Hematopoietic multipotent progenitor cell treated with erythropoietin and hydrocortisone succinate and interleukin-3 and kit ligand, for 8 days (in vitro differentiated cells): ENCODE data around the gene GPR83.
"Not testable (repeated sequence)": the region's sequence is repeated elsewhere in the genome, so short reads cannot be mapped to it uniquely, and the experiment has no call there.

Experiments
- DNase-seq: peaks from one replicate; pipeline ENCODE4 v3.0.0-alpha.2; 2015

GPR83 gene

DNA sequence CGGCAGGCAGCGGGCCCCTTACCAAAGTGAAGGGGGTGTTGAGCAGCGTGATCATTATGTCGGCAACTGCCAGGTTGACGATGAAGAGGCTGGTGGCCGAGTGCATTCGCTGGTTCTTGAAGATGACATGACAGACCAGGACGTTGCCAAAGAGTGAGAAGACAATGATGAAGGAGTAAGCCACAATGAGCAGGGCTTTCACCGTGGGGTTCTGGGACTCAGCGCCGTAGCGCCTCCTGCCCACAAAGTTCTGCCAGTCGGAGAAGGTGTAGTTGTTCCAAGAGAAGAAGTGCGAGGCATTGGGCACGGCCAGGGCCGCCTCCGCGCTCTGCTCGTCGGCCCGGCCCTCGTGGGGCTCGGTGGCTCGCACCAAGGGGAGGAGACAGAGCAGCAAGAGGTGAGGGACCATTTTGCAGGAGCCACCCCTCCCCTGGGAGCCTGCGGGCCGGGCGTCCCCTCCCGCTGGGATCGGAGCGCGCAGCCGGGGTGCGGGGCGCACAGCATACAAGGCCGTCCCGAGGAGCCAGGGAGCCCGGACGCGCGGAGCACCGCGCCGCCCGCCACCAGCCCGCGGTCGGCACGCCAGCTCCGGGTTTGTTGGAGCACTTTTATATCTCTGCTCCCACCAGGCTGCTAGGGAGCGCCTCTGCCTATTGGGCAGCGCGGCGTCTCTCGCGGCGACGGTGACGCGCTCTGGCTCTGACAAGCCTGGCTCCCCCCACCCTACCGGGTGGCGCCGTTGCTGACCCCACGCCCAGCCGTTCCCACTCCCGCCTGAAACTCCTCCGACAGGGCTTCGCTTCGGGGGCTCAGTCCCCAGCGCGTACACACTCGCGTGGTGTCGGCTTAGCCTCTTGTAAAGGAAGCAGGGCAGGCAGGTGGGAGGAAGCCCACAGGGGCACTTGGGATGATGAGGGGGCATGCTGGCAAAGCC is at the start of gene GPR83:
Gene GPR83, minus strand, starts transcription at position 581 of the 934 bp plus-strand sequence. Its CDS starts 172 bp downstream, at position 409.
- peak; percentile 15 for DNase-seq

DNA sequence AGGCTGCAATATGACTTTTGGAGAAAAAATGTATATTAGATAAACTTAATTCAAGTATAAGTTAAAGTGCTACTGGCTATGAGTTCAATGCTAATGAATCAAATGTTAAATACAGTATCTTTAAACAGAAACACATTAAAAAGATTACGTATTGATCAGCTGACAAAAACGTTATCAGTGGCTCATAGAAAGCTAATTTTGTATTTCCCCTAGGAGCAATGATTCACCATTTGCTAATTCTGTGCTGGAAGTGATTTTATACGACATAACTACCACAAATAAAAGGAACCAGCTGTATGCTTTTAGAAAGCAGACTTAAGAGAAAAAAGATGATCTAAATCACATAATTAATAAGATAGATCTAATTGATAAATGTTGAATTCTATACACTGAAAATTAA is 48.8 kb upstream of the GPR83 start:
- DNase-seq: no peak

DNA sequence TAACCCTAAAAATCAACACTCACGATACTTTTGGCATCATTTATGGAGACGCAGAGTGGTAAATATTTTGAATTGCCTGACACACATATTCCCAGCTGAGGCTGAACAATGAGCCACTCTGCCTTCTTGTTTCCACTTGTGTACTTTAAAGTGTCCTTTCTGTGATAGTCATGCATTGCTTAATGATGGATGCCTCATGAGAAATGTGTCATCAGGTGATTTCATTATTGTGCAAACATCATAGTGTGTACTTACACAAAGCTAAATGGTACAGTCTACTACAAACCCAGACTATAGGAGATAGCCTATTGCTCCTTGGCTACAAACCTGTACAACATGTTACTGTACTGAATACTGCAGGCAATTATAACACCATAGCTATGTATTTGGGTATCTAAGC is 48.2 kb upstream of the GPR83 start:
- no peak for DNase-seq

DNA sequence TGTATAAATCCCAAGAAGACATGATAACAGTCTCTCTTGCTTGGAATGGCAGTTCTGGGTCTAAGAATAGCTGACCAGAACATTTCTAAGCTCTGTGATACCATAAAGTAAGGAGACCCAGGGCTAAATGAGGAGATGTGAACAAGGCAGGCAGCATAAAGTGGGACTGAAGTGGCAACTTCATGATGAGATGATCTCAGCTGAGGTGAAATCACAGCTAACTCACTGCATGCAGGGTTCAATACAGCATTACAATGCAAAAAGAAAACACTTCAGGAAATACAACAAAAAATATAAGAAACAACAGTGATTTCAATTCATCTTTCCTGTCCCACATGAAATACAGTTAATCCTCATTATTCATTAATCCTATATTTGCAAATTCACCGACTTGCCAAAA is 47.8 kb upstream of the GPR83 start:
- no peak for DNase-seq

DNA sequence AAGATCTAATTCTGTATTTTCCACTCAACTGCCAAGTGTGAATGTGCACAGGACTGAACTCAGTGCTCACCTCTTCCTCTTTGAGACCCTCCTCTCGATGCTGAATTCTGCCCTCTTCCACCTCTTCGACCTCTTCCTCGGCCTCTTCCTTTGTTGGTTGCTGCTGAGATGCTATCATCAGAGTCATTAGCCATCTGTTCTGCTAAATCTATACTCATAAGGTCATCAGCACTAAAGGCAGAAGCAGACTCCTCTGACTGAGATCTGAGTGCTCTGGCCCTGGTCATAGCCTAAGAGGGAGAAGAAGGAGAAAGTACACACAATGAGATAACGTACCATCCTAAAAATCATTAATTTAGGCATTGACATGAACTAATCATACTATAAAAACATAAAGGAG is 45.9 kb upstream of the GPR83 start:
- no peak for DNase-seq

DNA sequence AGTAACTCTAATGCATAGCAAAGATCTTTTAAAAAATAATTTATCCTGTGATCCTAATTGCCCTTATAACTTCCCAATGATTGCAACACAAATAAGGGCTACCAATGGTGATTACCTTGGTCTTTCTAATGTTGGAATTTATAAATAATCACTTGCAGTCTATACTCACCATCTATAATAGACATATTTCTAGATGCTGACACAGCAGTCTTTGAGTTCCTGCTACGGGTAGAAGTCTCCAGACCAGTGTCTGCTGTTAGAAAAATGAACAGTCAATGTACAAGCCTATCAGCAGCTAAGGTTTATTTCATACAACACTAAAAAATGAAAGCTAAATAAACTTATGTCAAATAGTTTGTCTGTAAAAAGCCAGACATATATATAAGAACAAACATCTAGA is 44.4 kb upstream of the GPR83 start:
- no peak for DNase-seq

DNA sequence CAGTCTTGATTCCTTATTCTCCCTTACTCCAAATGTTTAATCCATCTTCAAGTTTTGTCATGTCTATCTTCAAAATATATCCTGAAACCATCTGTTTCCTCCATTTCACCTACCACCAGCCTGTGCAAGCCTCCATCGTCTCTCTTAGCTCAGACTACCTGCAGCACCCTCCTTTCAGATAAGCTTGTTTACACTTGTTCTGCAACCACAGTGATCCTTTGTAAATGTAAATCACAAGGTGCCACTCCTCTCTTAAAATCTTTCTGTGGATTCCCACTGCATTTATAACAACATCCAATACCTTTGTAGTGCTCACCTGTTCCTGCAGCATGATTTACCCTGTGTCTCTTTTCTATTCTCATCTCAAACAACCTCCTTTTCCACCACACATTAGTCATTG is 31.8 kb upstream of the GPR83 start:
- DNase-seq: no peak

DNA sequence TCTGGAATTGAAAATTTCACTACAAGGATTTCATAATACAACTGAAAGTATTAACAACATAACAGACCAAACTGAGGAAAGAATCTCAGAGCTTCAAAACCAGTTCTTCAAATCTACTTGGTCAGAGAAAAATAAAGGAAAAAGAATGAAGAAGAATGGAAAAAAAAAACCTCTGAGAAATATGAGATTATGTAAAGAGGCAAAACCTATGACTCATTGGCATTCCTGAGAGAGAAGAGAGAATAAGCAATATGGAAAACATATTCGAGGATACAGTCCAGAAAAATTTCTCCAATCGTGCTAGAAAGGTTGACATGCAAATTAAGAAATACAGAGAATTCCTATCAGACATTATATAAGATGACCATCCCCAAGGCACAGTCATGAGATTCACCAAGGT is 23.4 kb upstream of the GPR83 start:
- DNase-seq: no peak

DNA sequence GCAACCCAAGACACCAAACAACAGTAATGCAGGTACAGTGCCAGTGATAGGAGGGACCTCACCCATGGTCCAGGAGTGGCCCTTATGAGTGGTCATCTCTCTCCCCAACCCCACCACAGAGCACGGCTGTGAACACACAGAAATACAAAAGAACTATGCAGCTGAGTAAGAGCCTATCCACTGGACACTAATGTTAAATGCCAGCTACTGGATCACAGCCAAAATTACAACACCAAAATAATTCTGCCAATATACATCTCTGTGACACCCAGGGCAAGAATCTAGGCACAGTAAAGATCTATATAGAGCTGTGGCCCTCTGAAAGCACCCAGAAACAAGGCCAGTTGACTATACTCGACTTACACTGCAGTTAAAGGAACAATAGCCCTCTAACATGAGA is 22.8 kb upstream of the GPR83 start:
- DNase-seq: no peak

DNA sequence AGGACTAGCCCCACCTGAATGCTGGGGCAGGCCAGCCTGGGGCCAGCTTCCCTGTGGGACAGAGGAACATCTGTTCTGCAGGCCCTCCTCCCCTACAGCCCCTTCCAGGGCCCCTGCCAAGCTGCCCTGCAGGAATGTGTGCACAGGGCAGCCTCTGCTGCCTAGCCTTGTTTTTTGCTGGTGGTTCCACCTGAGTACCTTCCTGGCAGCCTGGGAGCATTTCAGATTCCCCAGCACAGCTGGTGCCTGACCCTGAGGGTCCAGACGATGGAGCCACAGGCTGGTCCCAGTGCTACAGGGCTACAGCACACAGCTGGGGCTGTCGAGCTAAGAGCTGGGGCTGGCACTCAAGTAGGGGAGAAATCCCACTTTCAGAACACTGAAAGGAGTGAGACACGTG is 22.3 kb upstream of the GPR83 start:
- DNase-seq: no peak

DNA sequence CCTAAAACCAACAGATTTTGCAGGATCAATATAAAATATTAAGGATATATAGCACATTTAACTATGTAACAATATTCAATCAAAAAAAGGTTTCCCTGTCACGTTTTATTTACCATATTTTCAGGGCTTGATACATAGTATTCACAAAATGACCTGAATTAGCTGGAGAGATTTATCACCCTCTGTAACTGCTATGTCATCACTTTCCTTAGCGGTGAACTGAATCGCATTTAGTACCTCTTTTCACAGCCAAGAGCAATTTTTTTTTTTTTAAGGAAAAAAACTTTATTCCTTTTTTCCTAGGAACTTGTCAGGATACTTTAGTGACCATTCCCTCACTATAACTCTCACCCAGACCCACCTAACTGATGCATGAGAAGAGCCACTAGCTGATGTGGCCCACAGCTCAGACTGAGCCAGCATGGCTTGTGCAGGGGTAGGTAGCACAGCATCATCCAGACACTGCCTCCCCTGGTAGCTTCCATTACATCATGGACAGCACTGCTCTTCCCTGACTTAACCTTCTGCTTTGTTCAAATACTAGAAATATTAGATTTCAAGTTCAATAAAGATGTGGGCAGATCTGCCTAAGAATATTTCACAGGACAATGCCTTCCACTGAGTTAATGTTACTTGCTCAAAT is 17.0 kb upstream of the GPR83 start:
- DNase-seq: no peak

DNA sequence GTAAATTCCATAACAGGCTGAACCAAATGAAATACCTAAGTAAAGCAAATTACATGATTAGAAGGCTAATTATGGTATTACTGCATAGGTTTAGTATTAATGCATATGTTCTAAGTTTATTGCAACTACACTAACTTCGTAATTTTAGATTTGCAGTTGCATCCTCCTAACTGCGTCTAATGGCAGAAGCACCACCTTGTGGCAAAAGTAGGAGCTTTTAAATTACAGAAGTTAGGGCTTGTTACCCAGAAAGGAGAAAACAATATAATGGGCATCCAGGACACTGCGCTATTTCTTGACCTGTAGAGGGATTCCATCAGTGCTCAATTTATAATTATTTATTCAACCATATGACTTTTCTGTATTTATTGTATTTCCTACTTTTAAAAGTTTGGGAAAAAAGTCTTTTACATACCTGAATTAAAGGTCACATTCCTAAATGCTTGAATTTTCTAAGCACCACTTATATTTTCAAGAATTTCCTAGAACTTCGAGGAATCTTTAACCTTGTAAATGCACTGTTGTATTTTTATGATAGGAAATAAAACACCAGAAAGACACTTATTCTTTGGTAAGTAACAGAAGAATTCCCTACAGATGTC is 16.3 kb upstream of the GPR83 start:
- DNase-seq: peak; percentile 33

DNA sequence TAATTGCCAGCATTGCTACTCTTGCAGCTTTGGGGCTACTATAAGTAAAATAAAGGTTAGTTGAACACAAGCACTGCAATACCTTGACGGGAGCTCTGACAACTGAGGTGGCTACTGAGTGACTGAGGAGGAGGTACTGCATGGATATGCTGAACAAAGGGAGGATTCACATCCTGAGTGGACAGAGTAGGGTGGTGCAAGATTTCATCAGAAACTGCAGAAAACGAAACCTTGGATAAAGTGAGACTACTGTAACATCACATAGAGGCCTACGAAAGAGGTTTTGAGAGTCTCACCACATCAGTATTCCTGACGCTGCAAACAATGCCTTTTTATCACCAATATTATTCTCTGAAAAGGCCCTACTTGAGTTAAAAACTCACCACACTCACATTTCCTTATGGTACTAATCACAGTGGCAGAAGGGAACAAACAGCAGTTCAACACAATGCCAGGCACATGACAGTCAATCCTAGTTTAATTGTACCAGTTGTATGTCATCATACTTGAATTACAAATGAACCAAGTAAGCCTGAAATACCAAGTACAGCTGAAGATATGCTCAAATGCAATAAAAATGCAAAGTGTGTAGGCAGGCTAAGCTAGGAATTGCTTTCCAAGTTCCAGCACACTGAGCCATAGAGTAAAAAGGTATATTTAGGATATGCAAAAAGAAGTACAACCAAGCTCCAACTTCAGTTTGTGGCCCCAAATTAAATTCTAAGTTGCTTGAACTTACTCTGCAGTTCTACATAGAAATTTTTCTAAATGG is 4.0 kb upstream of the GPR83 start:
- DNase-seq: no peak

DNA sequence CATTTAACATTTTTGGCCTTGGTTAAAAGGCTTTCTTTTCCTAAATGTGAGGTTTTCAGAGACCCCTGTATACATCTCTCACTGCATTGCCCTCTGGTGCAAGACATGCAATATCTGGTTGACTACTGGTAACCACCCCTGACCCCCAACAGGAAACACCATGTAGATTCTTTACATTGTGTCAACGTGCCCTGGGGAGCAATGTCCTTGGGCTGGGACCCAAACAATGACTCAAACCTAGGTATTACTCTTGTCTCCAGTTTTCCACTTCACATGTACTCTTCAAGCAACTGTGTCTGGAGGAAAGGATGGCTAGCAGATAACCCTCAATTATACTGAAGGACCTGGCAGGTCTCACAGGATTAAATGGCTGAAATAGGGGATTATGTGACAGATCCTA is 1.1 kb upstream of the GPR83 start:
- no peak for DNase-seq

DNA sequence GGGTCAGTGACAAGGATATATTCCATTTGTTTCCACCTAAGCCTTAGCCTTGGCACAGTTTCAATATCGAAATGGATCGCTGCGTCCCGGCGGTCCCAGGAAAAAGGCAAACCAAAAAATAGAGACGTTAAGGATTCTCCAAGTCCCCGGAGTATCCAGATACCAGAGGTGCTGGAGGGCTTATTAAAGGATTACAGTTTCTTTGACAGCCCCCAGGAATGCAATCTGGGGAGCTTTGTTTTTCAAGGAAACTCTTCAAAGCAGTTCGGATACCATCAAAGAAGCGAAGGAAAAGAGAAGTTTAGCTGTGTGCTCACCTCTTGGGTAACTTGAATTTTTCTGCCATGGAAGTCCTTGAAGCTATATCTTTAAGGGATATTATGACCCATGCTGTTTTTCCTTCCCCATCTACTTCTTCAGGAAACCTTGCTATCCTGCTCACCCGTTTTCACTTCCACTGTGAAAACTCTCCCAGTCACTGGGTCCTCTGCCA is 600 bp upstream of the GPR83 start:
- no peak for DNase-seq

DNA sequence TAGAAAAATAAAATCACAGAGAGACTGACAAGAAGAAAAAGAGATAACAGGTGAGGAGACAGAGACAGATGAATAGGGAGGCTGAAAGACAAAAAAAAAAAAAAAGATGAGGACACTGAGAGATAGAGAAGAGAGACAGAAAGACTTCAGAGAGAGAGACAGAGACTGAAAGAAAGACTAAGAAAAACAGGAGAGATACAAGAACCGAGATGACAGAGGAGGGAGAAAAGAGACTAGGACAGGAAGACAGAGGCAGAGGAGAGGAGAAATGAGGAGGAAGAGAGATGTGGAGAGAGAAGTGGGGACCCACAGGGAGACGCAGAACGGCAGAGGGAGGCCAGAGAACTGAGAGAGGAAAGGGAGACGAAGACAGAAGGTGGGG is 771 bp downstream of the GPR83 start:
- DNase-seq: no peak

DNA sequence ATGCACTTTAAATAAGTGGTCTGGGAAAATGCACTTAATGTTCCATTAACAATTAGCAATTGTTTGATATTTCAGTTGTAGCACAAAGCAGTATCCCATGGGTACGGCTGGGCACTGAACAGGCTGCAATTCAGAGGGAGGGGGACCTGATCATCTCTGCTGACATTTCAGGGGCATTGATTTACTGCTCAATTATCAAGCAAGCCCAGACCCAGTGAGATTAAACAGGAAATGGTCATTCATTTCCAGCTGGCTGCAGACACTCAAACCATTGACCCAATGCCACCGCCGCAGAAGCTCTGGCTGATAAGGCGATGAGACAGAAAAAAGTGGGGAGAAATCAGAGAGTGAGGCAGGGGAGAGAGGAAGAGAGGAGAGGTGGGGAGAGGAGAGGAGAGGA is 1.2 kb downstream of the GPR83 start:
- DNase-seq: no peak

DNA sequence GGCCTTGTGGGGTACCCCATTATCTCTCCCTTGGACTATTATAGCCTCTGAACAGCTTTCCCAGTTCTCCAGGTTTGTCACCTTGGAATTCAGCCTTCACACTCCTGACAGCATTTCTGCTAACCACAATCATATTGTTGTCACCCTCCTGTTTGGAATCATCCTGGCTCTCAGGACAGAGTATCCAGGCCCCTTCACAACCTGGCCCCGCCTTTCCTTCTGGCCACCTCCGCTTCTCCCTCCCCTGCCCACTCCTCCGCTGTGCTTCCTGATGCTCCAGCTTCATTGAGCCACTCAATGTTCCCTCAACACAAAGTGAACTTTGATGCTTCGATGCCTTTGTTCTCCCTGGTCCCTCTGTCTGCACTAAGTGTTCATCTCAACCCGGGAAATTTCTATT is 3.1 kb downstream of the GPR83 start:
- no peak for DNase-seq

DNA sequence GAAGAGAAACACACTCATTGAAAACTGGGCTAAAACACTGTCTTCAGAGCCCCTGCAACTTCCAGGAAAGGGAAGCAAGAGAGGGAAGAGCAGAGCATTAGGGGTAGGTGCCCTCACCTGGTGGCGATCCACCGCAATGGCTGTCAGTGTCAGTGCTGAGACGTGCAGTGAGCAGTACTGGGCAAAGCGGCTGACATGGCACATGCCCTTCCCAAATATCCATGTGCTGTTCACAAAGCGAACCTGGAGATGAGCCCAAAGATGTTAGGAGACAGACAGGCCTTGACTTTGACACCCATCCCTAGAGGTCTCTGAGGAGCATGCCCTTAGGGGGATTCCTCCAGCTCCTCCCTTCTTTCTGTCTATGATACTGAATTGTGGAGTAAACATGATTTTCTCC is 4.9 kb downstream of the GPR83 start:
- DNase-seq: no peak

DNA sequence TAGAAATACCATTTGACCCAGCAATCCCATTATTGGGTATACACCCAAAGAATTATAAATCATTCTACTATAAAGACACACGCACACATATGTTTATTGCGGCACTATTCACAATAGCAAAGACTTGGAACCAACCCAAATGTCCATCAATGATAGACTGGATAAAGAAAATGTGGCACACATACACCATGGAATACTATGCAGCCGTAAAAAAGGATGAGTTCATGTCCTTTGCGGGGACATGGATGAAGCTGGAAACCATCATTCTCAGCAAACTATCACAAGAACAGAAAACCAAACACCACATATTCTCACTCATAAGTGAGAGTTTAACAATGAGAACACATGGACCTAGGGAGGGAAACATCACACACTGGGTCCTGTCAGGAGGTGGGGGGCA is 9.3 kb downstream of the GPR83 start:
- not testable (repeated sequence) for DNase-seq

DNA sequence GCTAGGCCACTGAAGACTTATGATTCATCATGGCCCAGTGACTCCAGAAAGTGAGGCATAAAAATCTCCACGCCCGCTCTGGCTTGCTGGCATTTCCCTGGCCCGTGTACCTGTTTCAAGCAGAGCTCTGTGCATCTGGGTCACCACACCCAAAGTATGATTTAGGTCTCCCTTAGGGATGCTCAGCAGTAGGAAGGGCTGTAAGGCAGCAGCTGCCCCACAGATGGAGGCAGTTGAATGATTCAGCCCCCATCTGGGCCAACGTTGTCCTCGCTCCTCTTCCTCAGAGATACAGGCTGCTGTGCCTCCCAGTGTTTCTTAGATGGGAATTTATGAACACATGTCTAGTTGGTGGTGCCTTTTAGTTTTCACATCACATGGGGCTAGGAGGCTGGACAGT is 21.6 kb downstream of the GPR83 start:
- DNase-seq: no peak

DNA sequence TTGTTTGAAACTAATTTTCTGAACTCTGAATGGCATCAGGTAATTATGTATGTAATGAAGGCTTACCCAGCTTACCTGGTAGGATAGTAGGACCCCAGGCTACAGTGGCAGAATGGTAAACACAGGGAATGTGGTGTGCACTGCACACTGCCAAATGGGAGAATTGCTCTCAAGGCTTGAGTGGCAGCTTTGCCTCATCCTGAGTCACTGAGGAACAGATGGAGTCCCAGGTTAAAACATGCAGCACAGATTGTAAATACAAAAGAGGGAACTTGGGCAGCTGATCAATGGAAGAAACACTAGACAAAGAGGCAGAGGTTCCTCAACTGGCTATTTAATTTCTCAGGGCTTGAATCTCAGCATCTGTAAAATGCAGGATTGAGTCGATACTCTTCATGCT is 24.4 kb downstream of the GPR83 start:
- DNase-seq: no peak

DNA sequence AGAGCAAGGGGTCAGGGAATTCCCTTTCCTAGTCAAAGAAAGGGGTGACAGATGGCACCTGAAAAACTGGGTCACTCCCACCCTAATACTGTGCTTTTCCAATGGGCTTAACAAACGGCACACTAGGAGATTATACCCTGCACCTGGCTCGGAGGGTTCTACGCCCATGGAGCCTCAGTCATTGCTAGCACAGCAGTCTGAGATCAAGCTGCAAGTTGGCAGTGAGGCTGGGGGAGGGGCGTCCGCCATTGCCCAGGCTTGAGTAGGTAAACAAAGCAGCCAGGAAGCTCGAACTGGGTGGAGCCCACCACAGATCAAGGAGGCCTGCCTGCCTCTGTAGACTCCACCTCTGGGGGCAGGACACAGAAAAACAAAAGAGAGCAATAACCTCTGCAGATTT is 30.6 kb downstream of the GPR83 start:
- DNase-seq: not testable (repeated sequence)
